Lower lobe of right lung (tissue), 2 donors: ENCODE data around the gene OSBPL7. TPM values are rescaled to one million over a fixed set of nuclear protein-coding genes. Genes with fewer than 3 reads are reported as not detected.
A peak's percentile ranks its signal among the peaks of the same experiment; 100 is the strongest.

Experiments used
- ATAC-seq, 2 donors: fragments of 200-7000 bp; cut with Tn5 transposase; one replicate each; pipeline ENCODE4 v1.9.1; 2020 to 2022; ENCODE audit warnings: mild to moderate bottlenecking in 2 of 2, moderate library complexity in 2 of 2
- DNase-seq: peaks from one replicate; pipeline ENCODE4 v3.0.0-alpha.2; 2020
- H3K27ac ChIP-seq: fragments of 200-600 bp; one replicate; pipeline ENCODE4 v1.8.0; 2022
- H3K27me3 ChIP-seq: fragments of 200-600 bp; one replicate; pipeline ENCODE4 v1.8.0; 2022; ENCODE audit warnings: low read depth
- H3K36me3 ChIP-seq: fragments of 200-600 bp; one replicate; pipeline ENCODE4 v1.8.0; 2022; ENCODE audit warnings: mild to moderate bottlenecking
- H3K4me1 ChIP-seq: fragments of 200-600 bp; one replicate; pipeline ENCODE4 v1.8.0; 2022
- H3K4me3 ChIP-seq: fragments of 200-600 bp; one replicate; pipeline ENCODE4 v1.8.0; 2022; ENCODE audit warnings: mild to moderate bottlenecking
- H3K9me3 ChIP-seq: fragments of 200-600 bp; one replicate; pipeline ENCODE4 v1.8.0; 2022
- intact Hi-C: fragments of 100-400 bp; cut with DNase I; formaldehyde crosslinking; loops from one replicate; pipeline ENCODE4 v1.11.0; 2022
- total RNA-seq: library from RNA; stranded (reverse); fragmentation: NEBNext Ultra II Directional; extraction: Animal tissue kit (Norgen Biotek cat#: 25700); gene quantifications from one replicate; pipeline ENCODE4 v1.2.1, GENCODE V29; 2021
- TF ChIP-seq, protein P1 (sequence below): fragments of 200-600 bp; IDR thresholded peaks from one replicate; pipeline ENCODE4 v1.8.0; 2022; ENCODE audit warnings: antibody characterized with exemption, mild to moderate bottlenecking
- donor health status: DM: no; HTN: yes; CAD: no; lungs with severe emphysema.

OSBPL7 gene
- total RNA-seq, 1 donor from 2014 or later, result 15.0 TPM

DNA sequence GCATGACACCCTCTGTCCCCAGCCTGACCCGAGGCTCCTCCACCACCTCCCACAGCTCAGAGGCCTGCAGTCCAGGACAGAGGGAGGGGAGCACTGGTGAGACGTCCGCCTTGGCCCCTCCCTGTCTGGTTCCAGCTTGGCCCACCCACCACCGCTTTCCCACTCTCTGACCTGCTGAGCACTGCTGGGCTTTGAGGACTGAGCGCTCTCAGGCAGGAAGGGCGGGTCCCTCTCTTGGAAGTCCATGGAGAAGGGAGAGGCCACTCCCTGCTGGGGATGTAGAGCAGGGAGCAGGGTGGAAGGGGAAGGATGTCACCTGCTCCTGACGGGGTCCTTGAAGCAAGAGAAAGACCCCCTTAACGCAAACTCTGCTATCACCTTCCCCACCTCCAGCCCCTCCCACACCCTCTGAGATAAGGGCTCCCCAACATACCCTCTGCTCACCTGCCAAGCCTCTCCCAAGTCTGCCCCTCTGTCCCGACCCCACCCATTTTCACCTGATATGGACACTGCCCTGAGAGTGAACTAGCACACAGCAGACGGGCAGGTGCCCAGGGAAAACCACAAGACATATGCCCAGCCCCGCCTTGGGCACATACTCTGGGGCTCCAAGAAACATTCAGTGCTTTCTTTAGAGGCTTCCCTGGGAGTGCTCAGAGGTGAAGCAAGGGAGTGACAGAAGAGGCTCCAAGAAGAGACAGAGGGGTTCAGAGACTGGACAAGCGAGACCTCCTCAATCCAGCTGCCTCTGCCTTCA, 1.4 kb downstream of the OSBPL7 start:
- Histone ChIP-seq H3K27ac (peak overlapping the region; percentile 62), H3K36me3 (peaks cover 63% of the 10 kb centered on the region), H3K4me3 (peak overlapping the region; percentile 65), H3K4me1 (peaks cover 31% of the 10 kb centered on the region), H3K27me3 (no peaks in the 10 kb centered on the region), H3K9me3 (no peaks in the 10 kb centered on the region)
- DNase-seq, result peak; percentile 51
- intact Hi-C loops, result no loop called here
- TF ChIP-seq, protein P1, sequence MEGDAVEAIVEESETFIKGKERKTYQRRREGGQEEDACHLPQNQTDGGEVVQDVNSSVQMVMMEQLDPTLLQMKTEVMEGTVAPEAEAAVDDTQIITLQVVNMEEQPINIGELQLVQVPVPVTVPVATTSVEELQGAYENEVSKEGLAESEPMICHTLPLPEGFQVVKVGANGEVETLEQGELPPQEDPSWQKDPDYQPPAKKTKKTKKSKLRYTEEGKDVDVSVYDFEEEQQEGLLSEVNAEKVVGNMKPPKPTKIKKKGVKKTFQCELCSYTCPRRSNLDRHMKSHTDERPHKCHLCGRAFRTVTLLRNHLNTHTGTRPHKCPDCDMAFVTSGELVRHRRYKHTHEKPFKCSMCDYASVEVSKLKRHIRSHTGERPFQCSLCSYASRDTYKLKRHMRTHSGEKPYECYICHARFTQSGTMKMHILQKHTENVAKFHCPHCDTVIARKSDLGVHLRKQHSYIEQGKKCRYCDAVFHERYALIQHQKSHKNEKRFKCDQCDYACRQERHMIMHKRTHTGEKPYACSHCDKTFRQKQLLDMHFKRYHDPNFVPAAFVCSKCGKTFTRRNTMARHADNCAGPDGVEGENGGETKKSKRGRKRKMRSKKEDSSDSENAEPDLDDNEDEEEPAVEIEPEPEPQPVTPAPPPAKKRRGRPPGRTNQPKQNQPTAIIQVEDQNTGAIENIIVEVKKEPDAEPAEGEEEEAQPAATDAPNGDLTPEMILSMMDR, result no peak
- peak; percentile 53 to 66 for ATAC-seq

DNA sequence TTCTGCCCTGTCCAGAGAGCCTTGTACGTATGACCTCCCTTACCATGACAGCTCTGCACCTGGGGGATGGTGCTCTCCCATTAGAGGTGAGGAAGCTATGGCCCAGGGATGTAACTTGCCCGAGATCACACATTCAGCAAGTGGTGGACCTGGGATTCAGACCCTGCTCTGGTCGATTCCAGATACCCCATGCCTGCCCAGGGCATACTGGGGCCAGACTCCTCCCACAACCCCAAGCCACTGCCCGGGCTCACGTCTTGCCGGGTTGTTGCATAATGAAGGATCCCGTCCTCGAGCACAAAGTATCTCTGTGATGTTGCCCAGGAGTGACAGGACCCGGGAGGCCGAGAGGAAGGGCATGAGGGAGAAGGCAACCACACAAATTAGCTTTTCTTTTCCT, 2.1 kb downstream of the OSBPL7 start:
- DNase-seq (peak; percentile 28), ATAC-seq (no peak)
- no peaks in the 10 kb centered on the region for H3K9me3 ChIP-seq
- H3K4me1 ChIP-seq, result peaks cover 31% of the 10 kb centered on the region
- TF ChIP-seq, protein P1, result no peak
- intact Hi-C loops, result no loop called here
- peaks cover 64% of the 10 kb centered on the region for H3K36me3 ChIP-seq
- no peaks in the 10 kb centered on the region for H3K27me3 ChIP-seq
- no peak overlapping the region for H3K4me3 ChIP-seq
- no peak overlapping the region for H3K27ac ChIP-seq

DNA sequence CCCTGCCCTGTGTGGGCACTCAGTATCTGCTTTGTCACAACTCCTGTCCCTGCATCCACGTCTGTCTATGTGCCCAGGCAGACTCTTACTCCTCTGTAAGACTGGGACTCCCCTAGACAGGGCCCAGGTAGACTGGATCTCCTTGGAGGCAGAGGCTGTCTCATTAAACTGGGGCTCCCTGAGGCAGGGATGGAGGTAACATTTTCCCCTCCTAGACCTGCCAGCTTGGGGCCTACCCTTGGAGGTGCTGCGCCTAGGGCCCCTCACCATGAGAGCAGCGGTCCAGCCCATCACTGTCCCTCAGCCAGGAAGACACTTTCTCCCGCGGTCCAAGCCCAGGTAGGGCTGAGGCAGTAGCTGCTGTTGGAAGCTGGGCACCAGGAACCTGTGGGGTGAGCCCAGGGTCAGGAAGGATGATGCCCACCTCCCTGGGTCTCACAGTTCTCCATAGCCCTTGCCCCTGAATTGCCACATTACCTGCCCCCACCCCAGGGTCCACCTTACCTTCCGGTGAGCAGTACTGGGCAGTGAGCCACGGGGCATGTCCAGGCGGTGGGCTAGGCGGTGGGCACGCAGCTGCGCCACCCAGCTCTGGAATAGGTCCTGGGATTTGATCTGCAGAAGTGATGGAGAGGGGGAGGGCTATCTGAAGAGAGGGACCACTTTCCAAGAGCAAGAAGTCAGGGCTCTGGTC, 3.4 kb downstream of the OSBPL7 start:
- Histone ChIP-seq H3K27me3 (no peaks in the 10 kb centered on the region), H3K4me3 (no peak overlapping the region), H3K27ac (no peak overlapping the region), H3K36me3 (peaks cover 64% of the 10 kb centered on the region), H3K4me1 (peaks cover 31% of the 10 kb centered on the region), H3K9me3 (no peaks in the 10 kb centered on the region)
- no peak for ATAC-seq
- TF ChIP-seq, protein P1, result no peak
- intact Hi-C loops, result no loop called here
- no peak for DNase-seq

DNA sequence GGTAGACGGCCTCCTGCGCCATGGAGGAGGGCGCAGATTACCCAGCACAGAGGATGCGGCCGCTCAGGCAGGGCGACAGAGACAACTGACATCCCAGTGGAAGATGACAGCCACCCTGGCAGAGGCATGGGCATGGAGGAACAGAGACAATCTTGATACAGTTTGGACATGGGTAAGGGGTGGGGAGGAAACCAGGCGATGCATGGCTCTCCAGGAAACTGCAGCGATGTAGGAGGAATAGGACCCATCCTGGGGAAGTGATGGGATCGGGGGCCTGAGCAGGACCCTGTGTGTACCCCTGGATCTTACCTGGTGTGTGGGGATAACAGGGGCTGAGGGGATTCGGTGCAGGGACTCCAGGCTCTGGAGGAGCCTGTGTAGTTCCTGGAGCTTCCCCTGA, 4.6 kb downstream of the OSBPL7 start:
- DNase-seq, result no peak
- H3K36me3 ChIP-seq, result peaks cover 74% of the 10 kb centered on the region
- intact Hi-C loops, result no loop called here

DNA sequence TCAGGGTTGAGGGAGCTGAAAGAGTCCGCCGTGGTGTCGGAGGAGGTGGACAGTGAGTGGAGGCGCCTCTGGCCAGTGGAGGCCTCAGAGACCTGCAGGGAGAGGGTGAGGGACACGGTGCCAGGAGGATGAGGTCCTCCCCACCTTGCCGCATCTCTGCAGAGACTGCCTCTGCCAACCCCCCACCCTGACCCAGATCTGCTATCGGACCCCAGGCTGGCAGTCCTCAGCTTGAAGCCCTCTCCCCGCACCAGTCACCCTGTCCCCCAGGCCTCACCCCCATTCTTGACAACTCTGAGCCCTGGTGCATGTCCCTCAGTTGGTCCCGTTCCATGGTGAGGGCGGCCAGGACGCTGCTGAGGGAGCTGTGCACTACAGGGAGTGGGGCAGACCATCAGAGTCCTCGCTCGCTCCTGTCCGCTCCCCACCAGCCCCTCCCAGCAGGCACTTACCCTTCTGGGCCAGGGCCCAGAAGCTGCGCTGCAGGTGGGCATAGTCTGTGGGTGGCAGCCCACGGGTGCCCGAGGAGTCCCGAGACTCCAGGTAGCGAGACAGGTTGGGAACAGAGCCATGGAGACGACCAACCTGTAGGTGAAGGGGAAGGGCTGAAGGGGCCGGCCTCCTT, 5.4 kb downstream of the OSBPL7 start:
- intact Hi-C loops, result no loop called here
- TF ChIP-seq, protein P1, result no peak
- Histone ChIP-seq H3K27ac (no peak overlapping the region), H3K27me3 (no peaks in the 10 kb centered on the region), H3K9me3 (no peaks in the 10 kb centered on the region), H3K4me3 (no peak overlapping the region), H3K4me1 (peaks cover 14% of the 10 kb centered on the region), H3K36me3 (peaks cover 81% of the 10 kb centered on the region)
- ATAC-seq (no peak), DNase-seq (no peak)

More for the DNA sequence above, 4.6 kb downstream of the OSBPL7 start:
- no peak overlapping the region for H3K27ac ChIP-seq
- H3K9me3 ChIP-seq, result no peaks in the 10 kb centered on the region
- no peaks in the 10 kb centered on the region for H3K27me3 ChIP-seq
- TF ChIP-seq, protein P1, result no peak
- H3K4me3 ChIP-seq, result no peak overlapping the region
- peaks cover 22% of the 10 kb centered on the region for H3K4me1 ChIP-seq
- ATAC-seq, result no peak
